Measurements from ENCODE around the gene BLOC1S2. TPM values are rescaled to one million over a fixed set of nuclear protein-coding genes. Genes with fewer than 3 reads are reported as not detected.

BLOC1S2 gene
- total RNA-seq, 2 experiments from 2014 or later: 68.5 to 69.1 TPM

DNA sequence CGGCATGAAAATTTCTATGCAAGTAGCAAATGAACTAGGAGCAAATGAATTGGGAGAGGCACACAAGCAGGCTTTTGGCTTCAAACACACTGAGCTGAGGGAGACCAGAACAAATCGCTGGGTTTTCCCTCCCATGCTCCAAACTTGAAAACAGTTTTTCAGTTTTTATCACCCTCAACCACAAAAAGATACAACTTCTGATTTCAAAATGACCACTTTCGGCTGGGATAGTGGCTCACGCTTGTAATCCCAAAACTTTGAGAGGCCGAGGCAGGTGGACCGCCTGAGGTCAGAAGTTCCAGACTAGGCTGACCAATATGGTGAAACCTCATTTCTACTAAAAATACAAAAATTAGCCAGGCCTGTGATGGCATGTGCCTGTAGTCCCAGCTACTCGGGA lies 48.1 kb downstream of the BLOC1S2 start:
- CTCF ChIA-PET: interaction anchor here (0.7 kb wide), 1 partner anchor 23 kb away, joined by 6 read pairs; no protein-coding TSS in a partner anchor
- no peak for DNase-seq
- intact Hi-C loops (cut with micrococcal nuclease): no loop called here

DNA sequence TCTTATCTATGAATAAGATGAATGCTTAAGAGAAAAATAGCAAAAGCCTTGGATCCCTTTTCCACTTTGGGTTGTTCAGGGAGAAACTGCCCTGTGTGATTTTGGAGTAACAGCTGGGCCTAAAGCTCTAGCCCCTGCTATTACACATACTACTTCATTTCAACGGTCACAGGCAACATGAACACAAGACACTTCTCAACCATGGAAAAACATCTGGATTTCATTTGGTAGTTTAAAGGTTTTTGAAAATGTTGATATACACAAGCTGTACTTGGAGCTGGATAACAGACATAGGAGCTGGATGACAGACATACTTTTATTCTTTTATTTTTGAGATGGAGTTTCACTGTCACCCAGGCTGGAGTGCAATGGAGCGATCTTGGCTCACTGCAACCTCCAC lies 54.4 kb downstream of the BLOC1S2 start:
- intact Hi-C loops (cut with micrococcal nuclease): no loop called here
- H3K9me3 Mint-ChIP-seq: no peaks in the 10 kb centered on the region

More for the DNA sequence above, 48.1 kb downstream of the BLOC1S2 start:
- peaks cover 3% of the 10 kb centered on the region for H3K4me1 Mint-ChIP-seq (ENCODE audit: low read depth)
- H3K27ac Mint-ChIP-seq: no peak overlapping the region
- H3K4me3 Mint-ChIP-seq: no peak overlapping the region
- H3K9me3 Mint-ChIP-seq: no peaks in the 10 kb centered on the region
- H3K27me3 Mint-ChIP-seq (ENCODE audit: low read depth): no peaks in the 10 kb centered on the region
- H3K36me3 Mint-ChIP-seq (ENCODE audit: low read depth): peaks cover 27% of the 10 kb centered on the region

GRCh38 chr10:100229819-100230422 lies 56.6 kb downstream of the BLOC1S2 start:
- no peaks in the 10 kb centered on the region for H3K27me3 Mint-ChIP-seq (ENCODE audit: low read depth)
- H3K4me1 Mint-ChIP-seq (ENCODE audit: low read depth): peaks cover 31% of the 10 kb centered on the region
- H3K9me3 Mint-ChIP-seq: no peaks in the 10 kb centered on the region
- intact Hi-C loops (cut with micrococcal nuclease): loop anchor here (1.0 to 5.0 kb wide), 10 partner anchors 37 to 609 kb away; partner anchors contain the start of genes BLOC1S2, CWF19L1, DNMBP and ENTPD7
- peak overlapping the region; percentile 91 for H3K4me3 Mint-ChIP-seq
- H3K36me3 Mint-ChIP-seq (ENCODE audit: low read depth): peaks cover 10% of the 10 kb centered on the region
- DNase-seq: no peak
- H3K27ac Mint-ChIP-seq: peak overlapping the region; percentile 90
- CTCF ChIA-PET: interaction anchor here (0.6 kb wide), 1 partner anchor 389 kb away, joined by 3 read pairs; no protein-coding TSS in a partner anchor

More for the DNA sequence above, 54.4 kb downstream of the BLOC1S2 start:
- Mint-ChIP-seq H3K27me3 (ENCODE audit: low read depth) (no peaks in the 10 kb centered on the region), H3K4me1 (ENCODE audit: low read depth) (peaks cover 22% of the 10 kb centered on the region), H3K36me3 (ENCODE audit: low read depth) (peaks cover 16% of the 10 kb centered on the region), H3K27ac (no peak overlapping the region), H3K4me3 (no peak overlapping the region)
- CTCF ChIA-PET: interaction anchor here (0.6 to 1.5 kb wide), 3 partner anchors 9 to 521 kb away, joined by 3 to 5 read pairs (median 3); no protein-coding TSS in a partner anchor
- DNase-seq: no peak

DNA sequence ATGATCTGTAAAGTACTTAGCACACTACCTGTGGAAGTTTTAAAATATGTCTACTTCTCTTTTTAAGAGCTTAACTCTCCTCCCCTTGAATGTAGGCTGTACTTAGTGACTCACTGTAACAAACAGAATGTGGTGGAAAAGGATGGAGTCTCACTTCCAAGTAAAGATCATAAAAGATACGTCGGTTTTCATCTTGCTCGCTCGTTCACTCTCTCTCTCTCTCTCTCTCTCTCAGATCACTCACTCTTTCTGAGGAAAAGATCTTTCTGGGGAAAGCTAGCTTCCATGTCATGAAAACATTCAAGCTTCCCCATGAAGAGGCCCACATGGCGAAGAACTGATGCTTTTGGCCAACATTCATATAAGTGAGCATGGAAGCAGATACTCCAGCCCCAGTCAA lies 62.6 kb downstream of the BLOC1S2 start:
- Mint-ChIP-seq H3K27me3 (ENCODE audit: low read depth) (no peaks in the 10 kb centered on the region), H3K4me1 (ENCODE audit: low read depth) (peaks cover 19% of the 10 kb centered on the region), H3K27ac (no peak overlapping the region), H3K36me3 (ENCODE audit: low read depth) (peaks cover 22% of the 10 kb centered on the region), H3K4me3 (no peak overlapping the region), H3K9me3 (no peaks in the 10 kb centered on the region)
- intact Hi-C loops (cut with micrococcal nuclease): no loop called here
- no peak for DNase-seq
- CTCF ChIA-PET: interaction anchor here (0.6 to 0.8 kb wide), 2 partner anchors 28 to 36 kb away, joined by 3 to 4 read pairs; no protein-coding TSS in a partner anchor

Other genes starting within 250 kb of the BLOC1S2 start
- not detected for gene CPN1, start 204.8 kb downstream of the BLOC1S2 start, total RNA-seq
- 10 to 100 TPM; 18.4 to 18.7 TPM for gene ERLIN1, start 100.7 kb downstream of the BLOC1S2 start, total RNA-seq
- 10 to 100 TPM; 23.0 to 24.1 TPM for gene CHUK, start 57.1 kb downstream of the BLOC1S2 start, total RNA-seq
- 10 to 100 TPM; 35.3 to 35.4 TPM for gene CWF19L1, start 19.0 kb downstream of the BLOC1S2 start, total RNA-seq
- gene PKD2L1, start 43.5 kb upstream of the BLOC1S2 start, total RNA-seq: not detected
- gene SCD, start 60.6 kb upstream of the BLOC1S2 start, total RNA-seq: 100 to 1,000 TPM; 161 to 169 TPM
- gene WNT8B, start 176.3 kb upstream of the BLOC1S2 start, total RNA-seq: under 1 TPM; 0.91 to 0.96 TPM
- 10 to 100 TPM; 58.3 to 59.3 TPM for gene SEC31B, start 233.2 kb upstream of the BLOC1S2 start, total RNA-seq
- 100 to 1,000 TPM; 427 to 442 TPM for gene NDUFB8, start 243.2 kb upstream of the BLOC1S2 start, total RNA-seq
- 10 to 100 TPM; 34.6 to 38.4 TPM for gene HIF1AN, start 249.3 kb upstream of the BLOC1S2 start, total RNA-seq